Progenitor cell of endocrine pancreas (in vitro differentiated cells): Measurements from ENCODE around the gene CCDC102A. TPM values are rescaled to one million over a fixed set of nuclear protein-coding genes. Genes with fewer than 3 reads are reported as not detected.

Experiments used
- DNase-seq: peaks from one replicate; pipeline ENCODE4 v3.0.0; 2021; ENCODE audit warnings: low spot score; ENCODE audit not compliant: unreplicated experiment
- H3K27ac Mint-ChIP-seq: 2 replicates; pipeline ENCODE4 v1.8.0; 2021; ENCODE audit warnings: mild to moderate bottlenecking, moderate library complexity, mixed read lengths
- H3K27me3 Mint-ChIP-seq: 2 replicates; pipeline ENCODE4 v1.8.0; 2021; ENCODE audit warnings: mixed read lengths
- H3K36me3 Mint-ChIP-seq: 2 replicates; pipeline ENCODE4 v1.8.0; 2022; ENCODE audit warnings: mixed read lengths; ENCODE audit not compliant: insufficient read depth
- H3K4me1 Mint-ChIP-seq: 2 replicates; pipeline ENCODE4 v1.8.0; 2021; ENCODE audit warnings: low read depth, mixed read lengths
- H3K4me3 Mint-ChIP-seq: 2 replicates; pipeline ENCODE4 v1.8.0; 2021; ENCODE audit warnings: low read depth, mild to moderate bottlenecking, moderate library complexity, mixed read lengths
- H3K9me3 Mint-ChIP-seq: 2 replicates; pipeline ENCODE4 v1.8.0; 2021; ENCODE audit warnings: low read depth, mixed read lengths
- total RNA-seq: library from RNA; stranded (reverse); gene quantifications from 2 replicates; pipeline ENCODE4 v1.2.1, GENCODE V29; 2021
- TF ChIP-seq, protein P1 (sequence below): fragments of 200-600 bp; sonication (generic); IDR thresholded peaks from one replicate; pipeline ENCODE4 v1.5.0; 2021; ENCODE audit warnings: antibody characterized with exemption, mild to moderate bottlenecking; ENCODE audit not compliant: unreplicated experiment

Gene CCDC102A
- total RNA-seq, 1 donor from 2014 or later = 15.6 TPM

DNA sequence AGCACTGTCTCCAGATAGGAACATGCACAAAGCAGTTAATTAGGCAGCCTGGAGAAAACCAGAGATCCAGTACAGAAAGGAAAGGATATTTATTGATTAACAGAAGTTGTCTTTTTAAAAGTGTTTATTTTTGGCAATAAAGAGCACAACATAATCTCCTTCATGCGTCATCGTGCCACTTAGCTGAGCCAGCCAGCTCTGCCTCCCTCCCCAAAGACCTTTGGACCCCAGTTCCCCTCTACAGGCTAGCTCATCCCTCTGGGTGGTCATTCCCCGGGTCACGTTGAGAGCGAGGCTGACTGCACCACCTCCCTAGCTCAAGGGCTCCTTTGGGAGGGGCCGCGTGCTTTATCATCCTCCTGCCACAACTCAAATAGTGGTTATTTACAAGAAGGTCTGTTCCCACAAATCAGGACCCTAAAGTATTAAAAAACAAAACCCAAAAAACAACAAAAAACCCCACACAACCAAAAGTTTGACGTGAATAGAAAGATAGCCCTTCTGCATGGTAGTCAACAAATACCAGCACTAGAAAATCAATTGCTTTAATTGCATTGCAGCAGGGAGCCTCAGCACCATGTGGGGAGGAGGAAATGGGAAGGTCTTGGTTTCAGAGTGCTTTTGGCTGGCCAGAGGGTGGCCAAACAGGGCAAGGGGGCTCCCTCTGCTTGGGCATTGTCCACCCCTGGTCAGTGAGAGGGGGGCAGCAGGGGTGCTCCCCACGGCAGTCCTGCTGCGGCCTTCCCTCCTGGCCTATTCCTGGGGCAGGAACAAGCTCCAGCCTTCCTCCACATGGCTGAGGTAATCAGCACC is 64.3 kb downstream of the CCDC102A start:
- no peak for DNase-seq
- peaks cover 15% of the 10 kb centered on the region for H3K36me3 Mint-ChIP-seq
- peak overlapping the region; percentile 63 for H3K4me3 Mint-ChIP-seq
- H3K27me3 Mint-ChIP-seq = no peaks in the 10 kb centered on the region
- H3K9me3 Mint-ChIP-seq = no peaks in the 10 kb centered on the region
- H3K27ac Mint-ChIP-seq = peak overlapping the region; percentile 90
- TF ChIP-seq, protein P1, sequence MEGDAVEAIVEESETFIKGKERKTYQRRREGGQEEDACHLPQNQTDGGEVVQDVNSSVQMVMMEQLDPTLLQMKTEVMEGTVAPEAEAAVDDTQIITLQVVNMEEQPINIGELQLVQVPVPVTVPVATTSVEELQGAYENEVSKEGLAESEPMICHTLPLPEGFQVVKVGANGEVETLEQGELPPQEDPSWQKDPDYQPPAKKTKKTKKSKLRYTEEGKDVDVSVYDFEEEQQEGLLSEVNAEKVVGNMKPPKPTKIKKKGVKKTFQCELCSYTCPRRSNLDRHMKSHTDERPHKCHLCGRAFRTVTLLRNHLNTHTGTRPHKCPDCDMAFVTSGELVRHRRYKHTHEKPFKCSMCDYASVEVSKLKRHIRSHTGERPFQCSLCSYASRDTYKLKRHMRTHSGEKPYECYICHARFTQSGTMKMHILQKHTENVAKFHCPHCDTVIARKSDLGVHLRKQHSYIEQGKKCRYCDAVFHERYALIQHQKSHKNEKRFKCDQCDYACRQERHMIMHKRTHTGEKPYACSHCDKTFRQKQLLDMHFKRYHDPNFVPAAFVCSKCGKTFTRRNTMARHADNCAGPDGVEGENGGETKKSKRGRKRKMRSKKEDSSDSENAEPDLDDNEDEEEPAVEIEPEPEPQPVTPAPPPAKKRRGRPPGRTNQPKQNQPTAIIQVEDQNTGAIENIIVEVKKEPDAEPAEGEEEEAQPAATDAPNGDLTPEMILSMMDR = no peak
- H3K4me1 Mint-ChIP-seq = peaks cover 28% of the 10 kb centered on the region

DNA sequence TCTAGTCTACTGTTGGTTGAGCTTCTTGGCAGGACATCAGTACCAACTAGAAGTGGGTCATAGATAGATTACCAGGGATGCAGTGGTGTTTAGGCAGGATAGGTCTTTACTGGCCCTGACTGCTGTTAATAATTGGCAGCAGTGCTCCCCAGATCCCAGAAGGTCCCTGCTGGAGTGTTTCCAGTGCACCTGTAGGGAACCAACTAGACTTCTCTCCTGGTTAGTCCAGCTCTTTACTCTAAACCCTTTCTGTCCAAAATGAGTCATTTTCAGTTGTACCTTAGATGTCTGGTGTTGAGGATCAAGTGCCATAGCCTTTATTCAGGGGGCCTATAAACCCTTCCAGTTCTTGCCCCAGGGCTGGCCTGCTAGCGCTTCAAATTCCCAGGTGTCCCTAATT is 65.2 kb downstream of the CCDC102A start:
- Mint-ChIP-seq H3K36me3 (peaks cover 15% of the 10 kb centered on the region), H3K27me3 (no peaks in the 10 kb centered on the region), H3K4me1 (peaks cover 28% of the 10 kb centered on the region), H3K9me3 (no peaks in the 10 kb centered on the region), H3K4me3 (peak overlapping the region; percentile 14), H3K27ac (peak overlapping the region; percentile 90)
- DNase-seq = no peak
- TF ChIP-seq, protein P1 = no peak

DNA sequence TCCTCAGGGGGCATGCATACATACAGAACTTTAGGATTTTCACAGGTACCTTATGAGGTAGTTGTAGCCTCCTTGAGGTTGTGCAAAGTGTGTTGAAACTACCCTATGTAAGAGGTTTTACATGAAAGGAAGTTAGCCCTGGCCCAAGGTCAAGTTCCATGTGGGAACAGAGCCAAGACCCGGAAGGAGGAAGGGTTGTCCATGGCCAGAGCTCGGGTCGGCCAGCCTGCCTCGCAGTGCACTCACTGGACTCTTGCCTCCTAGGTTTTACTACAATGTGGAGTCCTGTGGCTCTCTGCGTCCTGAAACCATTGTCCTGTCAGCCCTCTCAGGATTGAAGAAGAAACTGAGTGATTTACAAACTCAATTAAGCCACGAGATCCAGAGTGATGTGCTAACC is 65.7 kb downstream of the CCDC102A start:
- DNase-seq = no peak
- TF ChIP-seq, protein P1 = no peak
- H3K27me3 Mint-ChIP-seq = no peaks in the 10 kb centered on the region
- H3K9me3 Mint-ChIP-seq = no peaks in the 10 kb centered on the region
- H3K36me3 Mint-ChIP-seq = peaks cover 18% of the 10 kb centered on the region
- peaks cover 25% of the 10 kb centered on the region for H3K4me1 Mint-ChIP-seq
- H3K4me3 Mint-ChIP-seq = no peak overlapping the region
- H3K27ac Mint-ChIP-seq = no peak overlapping the region

DNA sequence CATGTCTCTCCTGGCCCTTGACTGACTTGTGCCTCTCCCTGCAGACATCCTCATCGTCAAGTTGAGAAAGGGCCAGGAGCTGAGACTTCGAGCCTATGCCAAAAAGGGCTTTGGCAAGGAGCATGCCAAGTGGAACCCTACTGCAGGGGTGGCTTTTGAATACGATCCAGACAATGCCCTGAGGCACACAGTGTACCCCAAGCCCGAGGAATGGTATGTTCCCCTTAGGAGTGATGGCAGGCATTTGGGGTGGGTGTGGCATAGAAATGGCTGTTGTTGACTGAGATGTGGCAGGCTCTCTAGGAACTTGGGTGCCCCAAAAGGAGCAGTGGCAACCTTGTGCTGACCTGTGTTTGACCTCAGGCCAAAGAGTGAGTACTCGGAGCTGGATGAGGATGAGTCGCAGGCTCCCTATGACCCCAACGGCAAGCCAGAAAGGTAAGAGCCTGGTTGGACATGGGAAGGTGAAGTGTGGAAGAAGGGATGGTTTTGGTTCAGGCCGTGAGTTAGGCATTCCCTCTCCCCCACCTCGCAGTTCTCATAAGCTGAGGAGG is 66.4 kb downstream of the CCDC102A start:
- peaks cover 26% of the 10 kb centered on the region for H3K4me1 Mint-ChIP-seq
- no peaks in the 10 kb centered on the region for H3K27me3 Mint-ChIP-seq
- H3K4me3 Mint-ChIP-seq = no peak overlapping the region
- TF ChIP-seq, protein P1 = no peak
- DNase-seq = no peak
- peak overlapping the region; percentile 45 for H3K27ac Mint-ChIP-seq
- peaks cover 18% of the 10 kb centered on the region for H3K36me3 Mint-ChIP-seq
- H3K9me3 Mint-ChIP-seq = no peaks in the 10 kb centered on the region

DNA sequence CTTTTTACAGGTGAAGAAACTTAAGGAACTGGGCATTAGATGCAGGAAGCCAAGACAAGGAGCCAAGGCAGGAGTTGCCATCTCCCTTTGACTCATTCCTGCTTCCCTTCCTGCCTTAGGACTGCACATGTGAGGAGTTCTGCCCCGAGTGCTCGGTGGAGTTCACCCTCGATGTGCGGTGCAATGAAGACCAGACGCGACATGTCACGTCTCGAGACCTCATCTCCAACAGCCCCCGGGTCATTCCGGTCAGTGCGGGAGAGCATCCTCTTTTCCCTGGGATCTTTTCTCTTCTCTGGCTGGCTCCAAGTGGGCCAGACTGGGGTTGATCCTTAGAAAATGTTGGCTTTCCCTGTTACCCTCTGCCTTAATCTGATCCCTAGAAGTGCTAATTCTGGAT is 67.3 kb downstream of the CCDC102A start:
- DNase-seq = no peak
- H3K4me3 Mint-ChIP-seq = no peak overlapping the region

More for the DNA sequence above, 67.3 kb downstream of the CCDC102A start:
- H3K4me1 Mint-ChIP-seq = peaks cover 28% of the 10 kb centered on the region
- H3K9me3 Mint-ChIP-seq = no peaks in the 10 kb centered on the region
- H3K27ac Mint-ChIP-seq = no peak overlapping the region
- no peaks in the 10 kb centered on the region for H3K27me3 Mint-ChIP-seq
- TF ChIP-seq, protein P1 = no peak
- H3K36me3 Mint-ChIP-seq = peaks cover 22% of the 10 kb centered on the region
